CD4-positive, alpha-beta memory T cell (primary cell): ENCODE measurements around the gene KCNJ15. TPM values are rescaled to one million over a fixed set of nuclear protein-coding genes. Genes with fewer than 3 reads are reported as not detected.
A peak's percentile ranks its signal among the peaks of the same experiment; 100 is the strongest.

Experiments
- CTCF ChIA-PET: fragments of 350-600 bp; sonication (Branson Sonifier 250); formaldehyde crosslinking; loops from one replicate; lab custom pipeline; 2021; ENCODE audit warnings: inconsistent platforms; ENCODE audit not compliant: partially characterized antibody; lab: Charles Lee
- POLR2A ChIA-PET: fragments of 350-600 bp; sonication (Branson Sonifier 250); formaldehyde crosslinking; loops from one replicate; lab custom pipeline; 2021; ENCODE audit not compliant: partially characterized antibody; lab: Charles Lee
- DNase-seq, 5 donors: peaks; one replicate each; pipeline versions ENCODE4 v3.0.0 to v3.0.0-alpha.2; 2020 to 2022; ENCODE audit warnings: mixed read lengths in 1 of 5
- H3K27ac ChIP-seq: one replicate; pipeline ENCODE4 v1.7.0; 2013; ENCODE audit warnings: low read depth, low read length
- H3K27me3 ChIP-seq: 2 replicates; pipeline ENCODE4 v1.7.0; 2013; ENCODE audit warnings: mild to moderate bottlenecking, low read length, moderate library complexity; ENCODE audit not compliant: insufficient read depth
- H3K36me3 ChIP-seq: 2 replicates; pipeline ENCODE4 v1.7.0; 2013; ENCODE audit warnings: mild to moderate bottlenecking, low read length, moderate library complexity; ENCODE audit not compliant: insufficient read depth
- H3K4me1 ChIP-seq: 2 replicates; pipeline ENCODE4 v1.7.0; 2013; ENCODE audit warnings: mild to moderate bottlenecking, low read length, moderate library complexity; ENCODE audit not compliant: insufficient read depth
- H3K4me3 ChIP-seq, 2 donors: one replicate each; pipeline ENCODE4 v1.7.0; 2013; ENCODE audit warnings: low read length in 2 of 2, mild to moderate bottlenecking in 1 of 2
- H3K9me3 ChIP-seq, 2 donors: one replicate each; pipeline ENCODE4 v1.7.0; 2013; ENCODE audit warnings: low read length in 2 of 2, control low read depth in 1 of 2; ENCODE audit not compliant: control insufficient read depth in 1 of 2
- H3K27ac Mint-ChIP-seq, 7 donors: one replicate each; pipeline ENCODE4 v1.8.0; 2020 to 2021; ENCODE audit warnings: mixed read lengths in 7 of 7, mild to moderate bottlenecking in 6 of 7, inconsistent platforms in 3 of 7, moderate library complexity in 3 of 7
- H3K27me3 Mint-ChIP-seq, 2 donors: one replicate each; pipeline ENCODE4 v1.8.0; 2020 to 2021; ENCODE audit warnings: mixed read lengths in 2 of 2
- H3K36me3 Mint-ChIP-seq, 2 donors: one replicate each; pipeline ENCODE4 v1.8.0; 2020 to 2021; ENCODE audit warnings: mixed read lengths in 2 of 2, inconsistent platforms in 1 of 2, mild to moderate bottlenecking in 1 of 2
- H3K4me1 Mint-ChIP-seq, 4 donors: one replicate each; pipeline ENCODE4 v1.8.0; 2020 to 2021; ENCODE audit warnings: mixed read lengths in 4 of 4, mild to moderate bottlenecking in 1 of 4
- H3K4me3 Mint-ChIP-seq, 8 donors: one replicate each; pipeline ENCODE4 v1.8.0; 2020 to 2021; ENCODE audit warnings: mixed read lengths in 8 of 8, mild to moderate bottlenecking in 7 of 8, moderate library complexity in 6 of 8, inconsistent platforms in 3 of 8
- H3K9me3 Mint-ChIP-seq, 8 donors: one replicate each; pipeline ENCODE4 v1.8.0; 2020 to 2021; ENCODE audit warnings: mixed read lengths in 8 of 8, mild to moderate bottlenecking in 5 of 8, inconsistent platforms in 3 of 8, moderate library complexity in 1 of 8
- intact Hi-C: fragments of 100-400 bp; cut with micrococcal nuclease; formaldehyde crosslinking; loops from one replicate; pipeline ENCODE4 v1.15.1; 2023
- polyA plus RNA-seq, 2 donors: library from polyadenylated mRNA; unstranded; fragments of 300-500 nt; fragmentation: Illumina TruSeq; gene quantifications; one replicate each; pipeline ENCODE4 v1.2.3, GENCODE V29; 2021
- total RNA-seq, 2 experiments: library from RNA; stranded (reverse); gene quantifications; one replicate each; pipeline ENCODE4 v1.2.3, GENCODE V29; 2021

The KCNJ15 gene
- total and polyA plus RNA-seq, 4 experiments from 2014 or later, result 0.17 to 1.1 (median 0.51) TPM

- no peak for DNase-seq
- H3K27me3 Mint-ChIP-seq, result peaks cover 0 to 2% of the 10 kb centered on the region in 2 donors
- no peak overlapping the region for H3K27ac ChIP-seq
- H3K36me3 ChIP-seq, result no peaks in the 10 kb centered on the region
- no peaks in the 10 kb centered on the region for H3K27me3 ChIP-seq
- H3K4me1 Mint-ChIP-seq, result peaks cover 12 to 16% (median 14%) of the 10 kb centered on the region in 4 donors
- no peak overlapping the region for H3K27ac Mint-ChIP-seq
- H3K4me1 ChIP-seq, result peaks cover 22% of the 10 kb centered on the region
- ChIA-PET POLR2A (no interaction called here), CTCF (no interaction called here)
- peaks cover 0 to 2% (median 0%) of the 10 kb centered on the region in 8 donors for H3K9me3 Mint-ChIP-seq
- intact Hi-C loops, result no loop called here
- no peak overlapping the region for H3K4me3 ChIP-seq
- H3K9me3 ChIP-seq, result no peaks in the 10 kb centered on the region
- H3K36me3 Mint-ChIP-seq, result no peaks in the 10 kb centered on the region
- no peak overlapping the region for H3K4me3 Mint-ChIP-seq
Observed at GRCh38 chr21:38321568-38321967, 64.8 kb downstream of the KCNJ15 start.

DNA sequence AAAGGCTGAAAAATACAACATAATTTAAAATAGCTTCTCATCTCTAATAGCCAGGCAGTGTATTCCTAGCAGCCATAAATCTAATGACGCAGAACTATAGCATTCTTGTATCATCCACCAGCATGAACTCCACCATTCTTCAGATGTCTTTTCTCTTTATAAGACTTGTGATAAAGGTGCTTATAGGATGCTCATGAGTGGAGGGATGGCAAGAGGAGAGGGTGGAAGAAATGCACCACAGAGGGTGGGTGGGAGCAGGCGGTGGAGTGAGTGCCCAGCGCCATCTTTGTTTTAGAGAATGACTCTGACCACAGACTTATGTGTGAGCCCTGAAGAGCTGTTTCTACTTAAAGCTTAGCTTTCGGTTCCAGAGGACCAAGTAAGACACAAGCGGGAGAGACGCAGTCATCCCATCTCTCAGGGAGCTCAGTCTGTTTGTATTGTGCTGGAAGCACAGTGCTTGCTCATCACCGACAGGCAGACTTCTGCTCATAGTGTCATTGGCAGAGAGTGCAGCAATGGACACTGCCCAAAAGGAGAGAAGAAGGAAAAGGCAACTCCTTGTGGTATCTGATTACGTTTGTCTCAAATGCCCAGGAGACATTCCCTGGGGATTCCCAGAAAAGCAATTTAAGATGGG, 65.6 kb downstream of the KCNJ15 start:
- ChIA-PET CTCF (interaction anchor here (2.8 kb wide), 1 partner anchor 12 kb away, joined by 13 read pairs; no protein-coding TSS in a partner anchor), POLR2A (interaction anchor here (2.2 kb wide), 1 partner anchor 29 kb away, joined by 5 read pairs; no protein-coding TSS in a partner anchor)
- H3K4me3 ChIP-seq, result no peak overlapping the region
- no peaks in the 10 kb centered on the region for H3K27me3 ChIP-seq
- Mint-ChIP-seq H3K36me3 (no peaks in the 10 kb centered on the region), H3K27me3 (peaks cover 0 to 2% of the 10 kb centered on the region in 2 donors), H3K4me1 (peaks cover 12 to 16% (median 14%) of the 10 kb centered on the region in 4 donors), H3K9me3 (peaks cover 0 to 2% (median 0%) of the 10 kb centered on the region in 8 donors), H3K27ac (peak overlapping the region in 2 of 7 donors; percentile 13 to 72), H3K4me3 (no peak overlapping the region)
- no peak for DNase-seq
- no peak overlapping the region for H3K27ac ChIP-seq
- no peaks in the 10 kb centered on the region for H3K36me3 ChIP-seq
- peaks cover 22% of the 10 kb centered on the region for H3K4me1 ChIP-seq
- intact Hi-C loops, result no loop called here
- no peaks in the 10 kb centered on the region for H3K9me3 ChIP-seq

DNA sequence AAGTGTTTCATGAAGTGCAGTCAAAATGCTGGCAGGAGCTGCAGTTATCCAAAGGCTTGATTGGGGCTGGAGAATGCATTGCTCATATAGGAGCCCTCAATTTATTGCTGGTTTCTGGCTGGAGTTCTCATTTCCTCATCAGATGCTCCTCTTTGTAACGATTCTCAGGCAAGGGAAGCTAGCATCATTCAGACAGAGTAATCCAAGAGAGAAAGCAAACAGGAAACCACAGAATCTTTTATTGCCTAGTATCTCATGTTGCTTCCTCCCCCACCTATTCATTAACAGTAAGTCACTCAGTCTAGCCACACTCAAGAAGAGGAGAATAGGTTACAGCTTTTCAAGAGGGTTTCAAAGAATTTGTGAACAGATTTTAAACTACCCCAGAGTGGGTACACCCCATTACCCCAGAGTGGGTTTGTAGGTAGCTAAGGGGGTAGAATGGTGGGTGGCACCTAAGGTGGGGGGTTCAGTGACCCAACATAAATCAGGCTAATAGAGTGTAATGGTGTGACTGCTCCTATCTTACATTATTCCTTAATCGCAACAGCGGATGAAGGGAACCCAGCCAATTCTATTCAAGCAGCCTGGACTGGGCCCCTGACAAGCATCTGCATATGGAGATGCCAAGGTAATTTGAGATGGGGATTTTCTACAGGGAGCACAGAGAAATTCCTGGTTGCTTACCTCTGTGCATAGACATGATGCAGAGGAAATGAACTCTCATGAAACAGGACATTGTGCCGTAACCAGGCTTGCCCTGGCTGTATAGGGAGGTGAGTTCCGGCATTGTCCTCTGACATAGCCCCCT, 67.1 kb downstream of the KCNJ15 start:
- H3K27ac ChIP-seq, result no peak overlapping the region
- H3K4me3 ChIP-seq, result no peak overlapping the region
- Mint-ChIP-seq H3K4me1 (peaks cover 12 to 16% (median 14%) of the 10 kb centered on the region in 4 donors), H3K4me3 (peak overlapping the region in 7 of 8 donors; percentile 1 to 55 (median 17)), H3K27ac (peak overlapping the region; percentile 9 to 90 (median 69)), H3K36me3 (no peaks in the 10 kb centered on the region), H3K27me3 (peaks cover 0 to 2% of the 10 kb centered on the region in 2 donors), H3K9me3 (peaks cover 0 to 2% (median 0%) of the 10 kb centered on the region in 8 donors)
- CTCF ChIA-PET, result interaction anchor here (2.8 kb wide), 1 partner anchor 11 kb away, joined by 13 read pairs; no protein-coding TSS in a partner anchor
- DNase-seq, result peak in 4 of 5 donors; percentile 23 to 48 (median 36)
- no peaks in the 10 kb centered on the region for H3K27me3 ChIP-seq
- intact Hi-C loops, result no loop called here
- POLR2A ChIA-PET, result interaction anchor here (1.1 to 2.5 kb wide), 3 partner anchors 17 to 30 kb away, joined by 3 to 12 read pairs (median 5); no protein-coding TSS in a partner anchor
- no peaks in the 10 kb centered on the region for H3K9me3 ChIP-seq
- no peaks in the 10 kb centered on the region for H3K36me3 ChIP-seq
- H3K4me1 ChIP-seq, result peaks cover 22% of the 10 kb centered on the region

GRCh38 chr21:38325216-38325615, 68.4 kb downstream of the KCNJ15 start:
- POLR2A ChIA-PET, result interaction anchor here (2.5 kb wide), 1 partner anchor 18 kb away, joined by 12 read pairs; no protein-coding TSS in a partner anchor
- no peaks in the 10 kb centered on the region for H3K36me3 ChIP-seq
- H3K27ac ChIP-seq, result no peak overlapping the region
- Mint-ChIP-seq H3K27me3 (peaks cover 0 to 2% of the 10 kb centered on the region in 2 donors), H3K4me3 (no peak overlapping the region), H3K27ac (no peak overlapping the region), H3K4me1 (peaks cover 12 to 16% (median 14%) of the 10 kb centered on the region in 4 donors), H3K36me3 (no peaks in the 10 kb centered on the region), H3K9me3 (peaks cover 0 to 2% (median 0%) of the 10 kb centered on the region in 8 donors)
- DNase-seq, result no peak
- no peaks in the 10 kb centered on the region for H3K9me3 ChIP-seq
- peaks cover 22% of the 10 kb centered on the region for H3K4me1 ChIP-seq
- no peak overlapping the region for H3K4me3 ChIP-seq
- intact Hi-C loops, result no loop called here
- H3K27me3 ChIP-seq, result no peaks in the 10 kb centered on the region
- CTCF ChIA-PET, result interaction anchor here (2.8 kb wide), 1 partner anchor 9 kb away, joined by 13 read pairs; no protein-coding TSS in a partner anchor

DNA sequence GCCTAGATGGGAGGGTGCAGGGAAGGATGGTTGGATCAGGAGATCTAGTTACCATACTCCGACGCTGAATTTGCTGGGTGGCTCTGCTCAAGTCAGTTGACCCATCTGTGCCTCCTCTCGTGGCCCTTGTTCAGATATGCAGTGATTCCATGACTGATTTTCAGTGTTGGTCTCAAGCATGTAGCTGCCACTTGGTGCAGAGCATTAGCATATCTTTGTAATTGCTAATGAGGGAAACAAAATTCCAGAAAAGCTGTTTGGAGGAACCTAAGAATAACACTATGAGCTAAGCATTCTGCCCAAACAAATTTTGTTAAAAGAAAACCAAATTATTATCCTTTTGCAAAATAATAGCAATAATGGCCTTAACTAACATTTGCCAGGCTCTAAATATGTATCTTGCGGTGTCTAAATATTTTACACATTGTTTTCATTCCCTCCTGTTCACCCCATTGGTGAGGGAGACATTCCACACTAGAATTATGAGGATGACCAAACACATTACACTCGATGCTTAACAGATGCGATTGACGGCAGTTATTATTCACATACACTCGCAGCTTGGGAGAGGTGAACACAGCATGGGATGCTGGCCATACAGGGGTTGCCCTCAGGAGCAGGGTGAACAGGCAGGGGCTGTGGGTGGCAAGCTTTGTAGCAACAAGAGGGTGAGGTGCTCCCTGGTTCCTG, 69.1 kb downstream of the KCNJ15 start:
- peaks cover 0 to 2% of the 10 kb centered on the region in 2 donors for H3K27me3 Mint-ChIP-seq
- Histone ChIP-seq H3K27me3 (no peaks in the 10 kb centered on the region), H3K27ac (no peak overlapping the region), H3K36me3 (no peaks in the 10 kb centered on the region), H3K4me3 (no peak overlapping the region), H3K9me3 (no peaks in the 10 kb centered on the region), H3K4me1 (peaks cover 22% of the 10 kb centered on the region)
- no peak for DNase-seq
- no peak overlapping the region for H3K4me3 Mint-ChIP-seq
- peaks cover 0 to 2% (median 0%) of the 10 kb centered on the region in 8 donors for H3K9me3 Mint-ChIP-seq
- H3K4me1 Mint-ChIP-seq, result peaks cover 12 to 16% (median 14%) of the 10 kb centered on the region in 4 donors
- intact Hi-C loops, result no loop called here
- H3K27ac Mint-ChIP-seq, result no peak overlapping the region
- no peaks in the 10 kb centered on the region for H3K36me3 Mint-ChIP-seq
- CTCF ChIA-PET, result interaction anchor here (1.1 kb wide), 1 partner anchor 30 kb away, joined by 3 read pairs; no protein-coding TSS in a partner anchor
- POLR2A ChIA-PET, result no interaction called here

DNA sequence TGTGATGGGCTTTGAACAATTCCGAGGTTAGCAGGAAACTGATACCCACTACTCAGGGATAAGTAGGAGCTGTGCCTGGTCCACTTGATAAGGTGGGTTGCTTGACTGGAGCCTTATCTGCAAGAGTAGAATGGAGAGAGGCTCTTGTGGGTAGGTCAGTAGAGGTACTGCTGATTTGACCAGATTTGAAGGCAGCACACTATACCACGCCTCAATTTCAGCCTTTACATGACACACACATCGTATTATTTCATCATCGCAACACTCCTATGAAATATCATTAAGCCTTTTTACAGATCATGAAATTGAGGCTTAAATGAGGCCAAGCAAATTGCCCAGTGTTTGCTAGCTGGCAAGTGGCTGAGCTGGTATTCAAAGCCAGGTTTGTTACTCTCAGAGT, 69.6 kb downstream of the KCNJ15 start:
- peaks cover 0 to 2% of the 10 kb centered on the region in 2 donors for H3K27me3 Mint-ChIP-seq
- ChIA-PET CTCF (interaction anchor here (1.1 kb wide), 1 partner anchor 29 kb away, joined by 3 read pairs; no protein-coding TSS in a partner anchor), POLR2A (no interaction called here)
- no peaks in the 10 kb centered on the region for H3K27me3 ChIP-seq
- no peak overlapping the region for H3K27ac Mint-ChIP-seq
- no peaks in the 10 kb centered on the region for H3K9me3 ChIP-seq
- DNase-seq, result no peak
- no peak overlapping the region for H3K4me3 Mint-ChIP-seq
- H3K9me3 Mint-ChIP-seq, result peaks cover 0 to 2% (median 0%) of the 10 kb centered on the region in 8 donors
- intact Hi-C loops, result no loop called here
- no peak overlapping the region for H3K4me3 ChIP-seq
- H3K4me1 ChIP-seq, result peaks cover 22% of the 10 kb centered on the region
- H3K36me3 Mint-ChIP-seq, result no peaks in the 10 kb centered on the region
- peaks cover 12 to 16% (median 14%) of the 10 kb centered on the region in 4 donors for H3K4me1 Mint-ChIP-seq
- no peak overlapping the region for H3K27ac ChIP-seq
- H3K36me3 ChIP-seq, result no peaks in the 10 kb centered on the region
